ENCODE measurements around the gene CCDC80. TPM values are rescaled to one million over a fixed set of nuclear protein-coding genes. Genes with fewer than 3 reads are reported as not detected.
A peak's percentile ranks its signal among the peaks of the same experiment; 100 is the strongest.

CCDC80 gene
- total and polyA plus RNA-seq, 2 of the 4 experiments (the other 2 are of a cell fraction) = 387 to 418 TPM

DNA sequence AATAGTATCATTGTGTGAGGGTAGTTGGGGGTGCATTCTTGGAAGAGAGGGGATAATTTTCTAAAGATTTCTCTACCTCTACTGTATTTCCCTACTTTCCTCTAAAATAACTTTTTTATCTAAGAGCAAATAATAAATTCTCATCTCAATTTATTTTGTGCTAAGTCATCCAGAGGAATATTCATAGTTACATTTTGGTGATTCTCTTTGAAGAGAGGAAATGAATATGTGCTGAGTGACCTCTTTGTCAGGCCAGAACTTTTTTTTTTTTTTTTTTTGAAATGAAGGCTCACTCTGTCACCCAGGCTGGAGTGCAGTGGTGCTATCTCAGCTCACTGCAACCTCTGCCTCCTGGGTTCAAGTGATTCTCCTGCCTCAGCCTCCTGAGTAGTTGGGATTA is 15.1 kb upstream of the CCDC80 start:
- Histone ChIP-seq H4K8ac (ENCODE audit: low read depth in 2 of 2, low read length in 2 of 2) (peak overlapping the region; percentile 44 to 68; a peak in 2 of 4 replicates), H4K20me1 (ENCODE audit: insufficient read depth, low read length) (no peaks in the 10 kb centered on the region), H2AK5ac (ENCODE audit: low read depth, low read length) (no peak overlapping the region), H4K5ac (ENCODE audit: low read depth, low read length) (peak overlapping the region; percentile 63; the same call in 1 of the 2 replicates), H2BK15ac (ENCODE audit: low read depth, low read length) (no peak overlapping the region; the same call in 2 of the 3 replicates), H2AK9ac (replicated peaks; ENCODE audit: low read depth, low read length, poor library complexity) (no peak overlapping the region), H3K18ac (ENCODE audit: low read depth, low read length) (peak overlapping the region; percentile 79), H3K4me3 (ENCODE audit: insufficient read depth, low read depth, low read length) (no peak overlapping the region), H3K36me3 (ENCODE audit: control insufficient read depth, insufficient read depth, low read length) (no peaks in the 10 kb centered on the region), H3K9me1 (ENCODE audit: insufficient read depth, low read length) (peaks cover 12% of the 10 kb centered on the region; the same call in 1 of the 2 replicates), H3K27ac (ENCODE audit: insufficient read depth, low read length) (no peak overlapping the region), H3K9me3 (ENCODE audit: control insufficient read depth, insufficient read depth, low read length) (no peaks in the 10 kb centered on the region), H3K4me1 (ENCODE audit: control insufficient read depth, insufficient read depth, low read length) (peaks cover 15% of the 10 kb centered on the region), H2BK20ac (ENCODE audit: low read depth, low read length) (peak overlapping the region; percentile 25; the same call in 1 of the 2 replicates), H3K4ac (ENCODE audit: low read depth, low read length) (no peak overlapping the region; the same call in 1 of the 2 replicates), H3K4me2 (ENCODE audit: low read depth, low read length) (no peak overlapping the region), H2BK5ac (ENCODE audit: low read depth, low read length, poor library complexity, severe bottlenecking) (peak overlapping the region; percentile 98), H3K14ac (replicated peaks; ENCODE audit: low read depth, low read length) (peak overlapping the region; percentile 90; the same call in 1 of the 2 replicates), H3K79me1 (ENCODE audit: low read depth in 1 of 2, low read length in 2 of 2) (no peaks in the 10 kb centered on the region), H3K27me3 (ENCODE audit: control insufficient read depth, insufficient read depth, low read length) (no peaks in the 10 kb centered on the region), H4K91ac (ENCODE audit: insufficient read depth, low read depth, low read length) (peak overlapping the region; percentile 41; the same call in 1 of the 2 replicates), H3K23ac (ENCODE audit: low read depth, low read length) (no peak overlapping the region), H3K9ac (ENCODE audit: low read depth, low read length) (no peak overlapping the region), H2BK120ac (ENCODE audit: low read depth, low read length) (peak overlapping the region; percentile 100), H3K56ac (ENCODE audit: extremely low read depth, insufficient read depth, low read length) (no peak overlapping the region), H2AFZ (replicated peaks; ENCODE audit: low read length, poor library complexity) (no peak overlapping the region)
- DNase-seq (peak; percentile 41), ATAC-seq (ENCODE audit: low read depth) (no peak)
- intact Hi-C loops (cut with micrococcal nuclease) (no loop called here), in situ Hi-C loops (cut with MboI; ENCODE audit: low sequenced_read_pairs) (no loop called here), dilution Hi-C loops (cut with HindIII; ENCODE audit: low sequenced_read_pairs, unreplicated experiment) (no loop called here)
- ChIA-PET POLR2A (ENCODE audit: unreplicated experiment) (no interaction called here), CTCF (interaction anchor here (1.2 kb wide), 1 partner anchor 21 kb away, joined by 4 read pairs; no protein-coding TSS in a partner anchor)
- TF ChIP-seq NFE2L2 (IDR thresholded peaks at IDR 0.05; ENCODE audit: low read depth, low read length) (peak; percentile 65; the same call in 1 of the 2 replicates), SMC3 (IDR thresholded peaks at IDR 0.05; ENCODE audit: low read depth, low read length) (no peak)
- BruUV-seq (replicated peaks) = no TSS peak

Measured in IMR-90 (cell line).